H1 (cell line): ENCODE data around the gene SDHAF2. TPM values are rescaled to one million over a fixed set of nuclear protein-coding genes. Genes with fewer than 3 reads are reported as not detected.
"Not testable (repeated sequence)": the region's sequence is repeated elsewhere in the genome, so short reads cannot be mapped to it uniquely, and the experiment has no call there.

Experiments
- CTCF ChIA-PET: fragments of 300-600 bp; sonication (Branson Sonifier 250); formaldehyde crosslinking; loops from one replicate; lab custom pipeline; 2021; ENCODE audit not compliant: partially characterized antibody; lab: Charles Lee
- POLR2A ChIA-PET: fragments of 300-600 bp; sonication (Branson Sonifier 250); formaldehyde crosslinking; loops from one replicate; lab custom pipeline; 2021; ENCODE audit warnings: inconsistent platforms; ENCODE audit not compliant: partially characterized antibody; lab: Charles Lee
- DNase-seq, 2 experiments: peaks; one replicate each; pipeline versions ENCODE4 v3.0.0 to v3.0.0-alpha.2; 2010 to 2022; ENCODE audit warnings: low spot score in 2 of 2, low read depth in 1 of 2, mixed read lengths in 1 of 2
- FAIRE-seq: peaks from 2 replicates; lab custom pipeline; 2011; peaks lifted over from hg19 to GRCh38; lab: Jason Lieb, UNC
- H2AFZ ChIP-seq: 2 replicates; pipeline ENCODE4 v1.8.1; 2012; ENCODE audit warnings: low read length, inconsistent platforms
- H2AK5ac ChIP-seq: 2 replicates; pipeline ENCODE4 v1.6.1; 2013; ENCODE audit warnings: low read depth, low read length
- H2BK120ac ChIP-seq: replicated peaks from 2 replicates; pipeline ENCODE3; 2013; ENCODE audit warnings: low read depth, low read length, inconsistent platforms
- H2BK12ac ChIP-seq: 2 replicates; pipeline ENCODE4 v1.6.1; 2013; ENCODE audit warnings: low read depth, low read length
- H2BK15ac ChIP-seq: 2 replicates; pipeline ENCODE4 v1.6.1; 2013; ENCODE audit warnings: low read length
- H2BK20ac ChIP-seq: 2 replicates; pipeline ENCODE4 v1.6.1; 2013; ENCODE audit warnings: low read length
- H2BK5ac ChIP-seq: 2 replicates; pipeline ENCODE4 v1.6.1; 2013; ENCODE audit warnings: low read depth, low read length
- H3K14ac ChIP-seq: 2 replicates; pipeline ENCODE4 v1.6.1; 2013; ENCODE audit warnings: inconsistent platforms; ENCODE audit not compliant: insufficient read length
- H3K18ac ChIP-seq: 2 replicates; pipeline ENCODE4 v1.6.1; 2013; ENCODE audit warnings: low read length; ENCODE audit errors: extremely low read depth
- H3K23ac ChIP-seq: 2 replicates; pipeline ENCODE4 v1.6.1; 2013; ENCODE audit warnings: inconsistent platforms; ENCODE audit not compliant: insufficient read length
- H3K23me2 ChIP-seq: 2 replicates; pipeline ENCODE4 v1.6.1; 2013; ENCODE audit warnings: low read depth, low read length
- H3K27ac ChIP-seq: 2 replicates; pipeline ENCODE4 v1.6.1; 2011; ENCODE audit warnings: low read depth, low read length, inconsistent platforms
- H3K27me3 ChIP-seq, 4 experiments: replicated peaks in 1 of 4; 1 replicate in 1 of 4; 2 replicates in 3 of 4; pipeline versions ENCODE4 v1.6.1 to v1.8.1; 2011 to 2013; ENCODE audit warnings: low read length in 3 of 4, mild to moderate bottlenecking in 3 of 4, inconsistent platforms in 2 of 4, mixed read lengths in 2 of 4, moderate library complexity in 1 of 4; ENCODE audit not compliant: control insufficient read depth in 3 of 4, insufficient read depth in 3 of 4; ENCODE audit errors: extremely low read depth in 1 of 4
- H3K36me3 ChIP-seq, 4 experiments: 2 replicates each; pipeline versions ENCODE4 v1.6.1 to v1.8.1; 2011 to 2013; ENCODE audit warnings: mild to moderate bottlenecking in 4 of 4, low read length in 3 of 4, moderate library complexity in 2 of 4, control low read depth in 1 of 4, inconsistent platforms in 1 of 4; ENCODE audit not compliant: insufficient read depth in 4 of 4, control insufficient read depth in 2 of 4
- H3K4ac ChIP-seq: replicated peaks from 2 replicates; pipeline ENCODE3; 2013; ENCODE audit warnings: low read length, low read depth, mixed read lengths, inconsistent platforms; ENCODE audit not compliant: insufficient read length
- H3K4me1 ChIP-seq, 4 experiments: replicated peaks in 1 of 4; 1 replicate in 1 of 4; 2 replicates in 3 of 4; pipeline versions ENCODE4 v1.6.1 to v1.8.1; 2011 to 2013; ENCODE audit warnings: low read length in 3 of 4, inconsistent platforms in 2 of 4, mixed read lengths in 1 of 4; ENCODE audit not compliant: insufficient read depth in 4 of 4, control insufficient read depth in 3 of 4
- H3K4me2 ChIP-seq, 2 experiments: 2 replicates each; pipeline versions ENCODE4 v1.6.1 to v1.8.1; 2011 to 2013; ENCODE audit warnings: low read depth in 2 of 2, low read length in 2 of 2, control low read depth in 1 of 2, inconsistent platforms in 1 of 2, mild to moderate bottlenecking in 1 of 2; ENCODE audit not compliant: insufficient read depth in 1 of 2
- H3K4me3 ChIP-seq, 4 experiments: fragments of 200-600, 300-600 bp in 1 of 4; sonication (generic), shearing (Covaris generic), sonication (Bioruptor Twin) in 1 of 4; 2 replicates each; pipeline versions ENCODE4 v1.5.1 to v1.8.1; 2011 to 2016; ENCODE audit warnings: low read length in 4 of 4, low read depth in 3 of 4, control low read depth in 2 of 4, inconsistent platforms in 2 of 4, mild to moderate bottlenecking in 2 of 4, mixed read lengths in 1 of 4, moderate library complexity in 1 of 4; ENCODE audit not compliant: insufficient read depth in 2 of 4; ENCODE audit errors: extremely low read depth in 1 of 4
- H3K56ac ChIP-seq: replicated peaks from 2 replicates; pipeline ENCODE3; 2013; ENCODE audit warnings: low read depth, mild to moderate bottlenecking, mixed read lengths, low read length, inconsistent platforms; ENCODE audit not compliant: insufficient read length
- H3K79me1 ChIP-seq: 2 replicates; pipeline ENCODE4 v1.6.1; 2013; ENCODE audit warnings: low read depth, low read length, control low read depth
- H3K79me2 ChIP-seq, 2 experiments: 2 replicates each; pipeline versions ENCODE4 v1.6.1 to v1.8.1; 2012 to 2013; ENCODE audit warnings: low read length in 2 of 2, mild to moderate bottlenecking in 2 of 2, inconsistent platforms in 1 of 2; ENCODE audit not compliant: insufficient read depth in 2 of 2, control insufficient read depth in 1 of 2
- H3K9ac ChIP-seq, 4 experiments: replicated peaks in 1 of 4; 1 replicate in 1 of 4; 2 replicates in 3 of 4; pipeline versions ENCODE4 v1.6.1 to v1.8.1; 2011 to 2013; ENCODE audit warnings: low read depth in 3 of 4, low read length in 3 of 4, control low read depth in 2 of 4, mild to moderate bottlenecking in 2 of 4, moderate library complexity in 2 of 4, inconsistent platforms in 1 of 4; ENCODE audit errors: extremely low read depth in 1 of 4
- H3K9me3 ChIP-seq, 2 experiments: 2 replicates each; pipeline versions ENCODE4 v1.6.1 to v1.8.1; 2012 to 2013; ENCODE audit warnings: mild to moderate bottlenecking in 2 of 2, moderate library complexity in 2 of 2, control low read depth in 1 of 2, inconsistent platforms in 1 of 2, low read depth in 1 of 2, low read length in 1 of 2, mixed read lengths in 1 of 2; ENCODE audit not compliant: insufficient read depth in 2 of 2
- H4K20me1 ChIP-seq, 2 experiments: replicated peaks in 1 of 2; 2 replicates each; pipeline versions ENCODE3 to v1.8.1; 2011 to 2013; ENCODE audit warnings: inconsistent platforms in 2 of 2, low read length in 2 of 2, mild to moderate bottlenecking in 1 of 2; ENCODE audit not compliant: insufficient read depth in 2 of 2, control insufficient read depth in 1 of 2
- H4K5ac ChIP-seq: 2 replicates; pipeline ENCODE4 v1.6.1; 2013; ENCODE audit warnings: low read length, low read depth, mixed read lengths, inconsistent platforms; ENCODE audit not compliant: insufficient read length
- H4K8ac ChIP-seq: 2 replicates; pipeline ENCODE4 v1.8.0; 2013; ENCODE audit warnings: mild to moderate bottlenecking, moderate library complexity, low read length, inconsistent platforms; ENCODE audit not compliant: insufficient read depth; ENCODE audit errors: extremely low read depth
- H4K91ac ChIP-seq: replicated peaks from 2 replicates; pipeline ENCODE3; 2013; ENCODE audit warnings: low read length, mixed read lengths, inconsistent platforms; ENCODE audit not compliant: insufficient read length
- WGBS, 2 experiments: shearing (Covaris generic) in 1 of 2; methylation state at CpG; one replicate each; pipeline versions ENCODE4 v1.1.6 to v1.1.7; 2013 to 2015; ENCODE audit warnings: low lambda C conversion rate in 2 of 2, mixed read lengths in 2 of 2, inconsistent platforms in 1 of 2, low coverage in 1 of 2, missing lambda C conversion rate in 1 of 2; ENCODE audit not compliant: insufficient replicate concordance in 2 of 2, insufficient coverage in 1 of 2, insufficient read length in 1 of 2; ENCODE audit errors: extremely low coverage in 1 of 2, missing lambda C conversion rate in 1 of 2; 5-methylcytosine and 5-hydroxymethylcytosine counted together
- polyA plus RNA-seq, 7 experiments: library from polyadenylated mRNA; depleted of rRNA in 3 of 7; stranded (reverse) in 5 of 7; unstranded in 2 of 7; fragments of >200 nt in 5 of 7; fragments of 200-250 nt in 2 of 7; gene quantifications; 1 replicate in 5 of 7; 2 replicates in 1 of 7; 4 replicates in 1 of 7; pipeline versions ENCODE4 v1.2.1 to v1.2.3, GENCODE V29; 2011 to 2013; ENCODE audit warnings: missing spikeins in 2 of 7, mixed read lengths in 2 of 7
- total RNA-seq: library from RNA; stranded (reverse); fragmentation: NEBNext Ultra II Directional; extraction: Animal tissue kit (Norgen Biotek cat#: 25700); gene quantifications from 2 replicates; pipeline ENCODE4 v1.2.1, GENCODE V29; 2021

Gene SDHAF2
- total and polyA plus RNA-seq, 2 of the 8 experiments (the other 6 are each of a cell fraction or from before 2014, with no cell fraction given): 41.0 to 114 TPM

DNA sequence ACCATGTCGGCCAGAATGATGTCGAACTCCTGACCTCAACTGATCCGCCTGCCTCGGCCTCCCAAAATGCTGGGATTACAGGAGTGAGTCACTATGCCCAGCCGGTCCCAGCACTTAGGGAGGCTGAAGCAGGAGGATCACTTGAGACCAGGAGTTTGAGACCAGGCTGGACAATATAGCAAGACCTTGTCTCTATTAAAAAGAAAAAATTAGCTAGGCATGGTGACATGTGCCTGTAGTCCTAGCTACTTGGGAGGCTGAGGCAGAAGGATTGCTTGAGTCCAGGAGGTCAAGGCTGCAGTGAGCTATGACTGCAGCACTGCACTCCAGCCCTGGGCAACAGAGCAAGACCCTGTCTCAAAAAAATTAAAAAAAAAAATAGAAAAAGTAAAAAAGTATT lies 46.1 kb upstream of the SDHAF2 start:
- H3K9ac ChIP-seq, H3K27me3 ChIP-seq, H2BK20ac ChIP-seq, H3K23me2 ChIP-seq, H2AFZ ChIP-seq, H3K18ac ChIP-seq, H4K5ac ChIP-seq, H3K14ac ChIP-seq, H3K56ac ChIP-seq, H3K79me2 ChIP-seq, H3K4me2 ChIP-seq, H2BK5ac ChIP-seq, H3K36me3 ChIP-seq, H2BK12ac ChIP-seq, H4K20me1 ChIP-seq, H3K27ac ChIP-seq, H3K4me1 ChIP-seq, H2BK120ac ChIP-seq, H3K23ac ChIP-seq, H3K4me3 ChIP-seq, H3K79me1 ChIP-seq, DNase-seq, H3K9me3 ChIP-seq, H4K91ac ChIP-seq, FAIRE-seq, H2BK15ac ChIP-seq, H4K8ac ChIP-seq, H3K4ac ChIP-seq, H2AK5ac ChIP-seq: not testable (repeated sequence)
- CTCF ChIA-PET: interaction anchor here (0.7 to 9.4 kb wide), 19 partner anchors 9 to 724 kb away, joined by 3 to 290 read pairs (median 11); partner anchors contain the start of genes CPSF7, CYB561A3, DDB1 and SDHAF2
- POLR2A ChIA-PET: interaction anchor here (1.3 to 38.6 kb wide), 4 partner anchors 8 to 46 kb away, joined by 4 to 1106 read pairs (median 10); partner anchors contain the start of genes CPSF7, CYB561A3, DDB1 and SDHAF2
- WGBS, 2 experiments: 92% methylated on average over 5 of the region's 5 CpGs; no CpG with 5 or more reads in 1 of the 2 experiments
